ENCODE measurements around the gene E2F6. TPM values are rescaled to one million over a fixed set of nuclear protein-coding genes. Genes with fewer than 3 reads are reported as not detected.

The E2F6 gene
- total and polyA plus RNA-seq, 2 of the 13 experiments (the other 11 are each of a cell fraction or from before 2014, with no cell fraction given) = 27.3 to 36.0 TPM

DNA sequence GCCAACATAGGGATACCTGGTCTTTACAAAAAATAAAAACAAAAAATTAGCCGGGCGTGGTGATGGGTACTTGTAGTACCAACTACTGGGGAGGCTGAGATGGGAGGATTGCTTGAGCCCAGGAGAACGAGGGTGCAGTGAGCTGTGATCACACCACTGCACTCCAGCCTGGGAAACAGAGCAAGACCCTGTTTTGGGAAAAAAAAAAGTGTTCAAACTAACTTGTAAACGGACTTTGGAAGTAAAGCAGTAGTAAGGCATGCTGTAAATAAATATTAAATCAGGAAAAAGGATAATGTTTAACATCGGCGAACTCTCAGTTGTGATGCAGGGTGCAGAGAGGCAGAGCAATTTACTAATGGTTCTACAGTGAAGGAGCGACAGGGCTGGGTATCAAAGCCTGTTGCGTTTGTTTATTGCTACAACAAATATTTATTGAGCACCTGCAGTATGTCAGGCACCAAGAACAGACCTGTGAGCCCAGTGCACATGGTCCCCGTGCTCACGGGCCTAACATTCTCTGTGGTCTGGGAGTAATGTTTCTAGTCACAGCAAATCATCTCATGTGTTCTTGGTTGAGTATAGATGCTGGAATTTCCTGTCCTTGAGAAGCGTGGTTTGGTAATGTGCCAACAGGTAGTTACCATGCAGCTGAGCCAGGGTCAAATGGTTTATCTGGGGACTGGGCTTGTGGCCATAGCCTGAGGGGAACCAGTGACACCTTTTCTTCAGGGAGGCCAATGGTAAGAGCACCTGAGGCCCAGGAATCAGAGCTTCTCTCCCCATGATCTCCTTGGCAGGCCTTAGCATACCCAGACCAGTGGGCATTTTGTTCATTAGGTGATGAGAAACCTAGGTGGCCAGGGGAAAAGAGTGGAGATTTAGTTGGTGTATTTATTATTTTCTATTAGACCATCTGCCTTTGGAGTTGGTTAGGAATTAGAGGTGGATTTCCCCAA, 40.0 kb upstream of the E2F6 start (continued):
- TF ChIP-seq ATF3 (CRISPR knock-in tag; IDR thresholded peaks at IDR 0.05) (peak; percentile 22; the same call in 1 of the 2 replicates), ZFP36L2 (CRISPR knock-in tag; IDR thresholded peaks at IDR 0.05) (no peak), ZNF256 (CRISPR knock-in tag; conservative IDR thresholded peaks at IDR 0.05) (no peak), ZNF350 (CRISPR knock-in tag; IDR thresholded peaks at IDR 0.05; ENCODE audit: borderline replicate concordance, low read depth) (peak; percentile 84; the same call in 1 of the 2 replicates), ZFP1 (CRISPR knock-in tag; IDR thresholded peaks at IDR 0.05) (peak; percentile 100), ZNF337 (CRISPR knock-in tag; IDR thresholded peaks at IDR 0.05; ENCODE audit: borderline replicate concordance, low read depth) (peak; percentile 86; the same call in 1 of the 2 replicates), ZNF749 (CRISPR knock-in tag; IDR thresholded peaks at IDR 0.05; ENCODE audit: borderline replicate concordance) (peak; percentile 90; the same call in 1 of the 2 replicates), MYPOP (CRISPR knock-in tag; IDR thresholded peaks at IDR 0.05) (peak; percentile 62), SMAD1 (CRISPR knock-in tag; IDR thresholded peaks at IDR 0.05; ENCODE audit: borderline replicate concordance, low read depth) (0 out of 2 replicates have a peak, but pooled peaks have one; percentile 43), MAF1 (CRISPR knock-in tag; IDR thresholded peaks at IDR 0.05; ENCODE audit: borderline replicate concordance) (no peak), GTF2F1 (IDR thresholded peaks at IDR 0.05; ENCODE audit: low read length) (no peak), RNF2 (conservative IDR thresholded peaks at IDR 0.05; ENCODE audit: low read depth) (peak; percentile 88), ATF2 (CRISPR knock-in tag; IDR thresholded peaks at IDR 0.05) (peak; percentile 67; the same call in 1 of the 2 replicates), ZNF776 (CRISPR knock-in tag; IDR thresholded peaks at IDR 0.05) (no peak), DMAP1 (CRISPR knock-in tag; IDR thresholded peaks at IDR 0.05) (peak; percentile 93), POLR2A (IDR thresholded peaks at IDR 0.05; ENCODE audit: insufficient read depth in 1 of 2, low read depth in 2 of 2, low read length in 2 of 2) (peak; percentile 57 to 62), TBL1XR1 (IDR thresholded peaks at IDR 0.05; ENCODE audit: borderline replicate concordance, low read length, partially characterized antibody) (peak; percentile 20), KAT2B (IDR thresholded peaks at IDR 0.05; ENCODE audit: borderline replicate concordance, low read depth, low read length) (no peak), ZSCAN29 (CRISPR knock-in tag; conservative IDR thresholded peaks at IDR 0.05) (peak; percentile 74), SP5 (CRISPR knock-in tag; IDR thresholded peaks at IDR 0.05; ENCODE audit: borderline replicate concordance, low read depth) (peak; percentile 55; the same call in 1 of the 2 replicates), ZNF713 (CRISPR knock-in tag; IDR thresholded peaks at IDR 0.05) (peak; percentile 86; the same call in 1 of the 2 replicates), SRSF1 (optimal IDR thresholded peaks at IDR 0.05; ENCODE audit: low read depth, low read length) (no peak)
- TF ChIP-seq, protein P1, sequence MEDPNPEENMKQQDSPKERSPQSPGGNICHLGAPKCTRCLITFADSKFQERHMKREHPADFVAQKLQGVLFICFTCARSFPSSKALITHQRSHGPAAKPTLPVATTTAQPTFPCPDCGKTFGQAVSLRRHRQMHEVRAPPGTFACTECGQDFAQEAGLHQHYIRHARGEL (CRISPR knock-in tag; IDR thresholded peaks at IDR 0.05) = no peak
- TF ChIP-seq, protein P2, sequence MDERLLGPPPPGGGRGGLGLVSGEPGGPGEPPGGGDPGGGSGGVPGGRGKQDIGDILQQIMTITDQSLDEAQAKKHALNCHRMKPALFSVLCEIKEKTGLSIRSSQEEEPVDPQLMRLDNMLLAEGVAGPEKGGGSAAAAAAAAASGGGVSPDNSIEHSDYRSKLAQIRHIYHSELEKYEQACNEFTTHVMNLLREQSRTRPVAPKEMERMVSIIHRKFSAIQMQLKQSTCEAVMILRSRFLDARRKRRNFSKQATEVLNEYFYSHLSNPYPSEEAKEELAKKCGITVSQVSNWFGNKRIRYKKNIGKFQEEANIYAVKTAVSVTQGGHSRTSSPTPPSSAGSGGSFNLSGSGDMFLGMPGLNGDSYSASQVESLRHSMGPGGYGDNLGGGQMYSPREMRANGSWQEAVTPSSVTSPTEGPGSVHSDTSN (CRISPR knock-in tag; IDR thresholded peaks at IDR 0.05) = no peak

Data from HepG2 (cell line).